ENCODE results near the gene IZUMO2.

IZUMO2 gene

DNA sequence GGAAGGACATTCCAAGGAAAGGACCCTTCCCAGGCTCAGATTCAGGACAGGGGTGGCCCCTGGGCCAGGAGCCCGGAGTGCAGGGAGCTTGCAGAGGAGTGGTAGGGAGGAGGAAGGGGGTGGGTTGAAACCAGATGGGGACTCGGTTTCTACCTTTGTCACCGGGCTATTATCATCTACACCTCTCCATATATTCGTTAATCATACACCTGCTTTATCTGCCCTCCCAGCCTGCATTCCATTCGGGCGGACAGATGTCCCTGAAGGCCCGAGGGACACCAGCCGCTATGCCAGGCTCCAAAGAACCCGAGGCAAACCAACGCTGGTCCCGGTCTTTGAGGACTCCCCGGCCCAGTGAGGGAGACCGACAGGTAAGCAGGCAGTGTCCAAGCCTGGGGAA, 24.9 kb upstream of the IZUMO2 start:
- no peaks in the 10 kb centered on the region for H3K36me3 ChIP-seq (ENCODE audit: control insufficient read depth in 2 of 2, insufficient read depth in 2 of 2, low read length in 2 of 2)
- no peak overlapping the region for H3K9ac ChIP-seq (ENCODE audit: low read length in 2 of 2)
- H3K27ac ChIP-seq (ENCODE audit: low read length) = no peak overlapping the region
- H3K4me3 ChIP-seq (ENCODE audit: low read length in 2 of 2) = no peak overlapping the region
- no peaks in the 10 kb centered on the region for H3K4me1 ChIP-seq (ENCODE audit: control insufficient read depth, insufficient read depth, low read length)
- peaks cover 0 to 2% of the 10 kb centered on the region in 2 donors for H3K27me3 ChIP-seq (ENCODE audit: control insufficient read depth in 1 of 2, insufficient read depth in 2 of 2, low read length in 2 of 2)
- H3K9me3 ChIP-seq (ENCODE audit: control insufficient read depth in 2 of 2, low read length in 2 of 2) = peaks cover 0 to 3% of the 10 kb centered on the region in 2 donors

DNA sequence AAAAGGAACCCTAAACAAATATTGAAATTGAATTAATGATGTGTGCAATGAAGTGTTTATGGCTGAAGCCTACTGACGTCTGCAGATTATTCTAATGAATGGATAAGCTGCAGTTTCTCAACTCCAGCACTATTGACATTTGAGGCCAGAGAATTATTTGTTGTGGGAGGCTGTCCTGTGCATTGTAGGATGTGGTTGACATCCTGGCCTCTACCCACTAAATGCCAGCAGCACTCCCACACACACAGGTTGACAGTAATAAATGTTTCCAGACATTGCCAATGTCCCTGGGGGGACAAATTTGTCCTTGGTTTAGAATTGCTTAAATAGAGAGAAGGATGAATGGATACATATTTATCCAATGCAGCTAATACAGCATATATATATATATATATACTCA, 21.1 kb upstream of the IZUMO2 start:
- peaks cover 0 to 7% of the 10 kb centered on the region in 2 donors for H3K27me3 ChIP-seq (ENCODE audit: control insufficient read depth in 1 of 2, insufficient read depth in 2 of 2, low read length in 2 of 2)
- H3K36me3 ChIP-seq (ENCODE audit: control insufficient read depth in 2 of 2, insufficient read depth in 2 of 2, low read length in 2 of 2) = no peaks in the 10 kb centered on the region
- H3K9me3 ChIP-seq (ENCODE audit: control insufficient read depth in 2 of 2, low read length in 2 of 2) = peaks cover 0 to 4% of the 10 kb centered on the region in 2 donors
- no peak overlapping the region for H3K4me3 ChIP-seq (ENCODE audit: low read length in 2 of 2)
- no peak overlapping the region for H3K27ac ChIP-seq (ENCODE audit: low read length)
- no peak overlapping the region for H3K9ac ChIP-seq (ENCODE audit: low read length in 2 of 2)
- H3K4me1 ChIP-seq (ENCODE audit: control insufficient read depth, insufficient read depth, low read length) = no peaks in the 10 kb centered on the region

DNA sequence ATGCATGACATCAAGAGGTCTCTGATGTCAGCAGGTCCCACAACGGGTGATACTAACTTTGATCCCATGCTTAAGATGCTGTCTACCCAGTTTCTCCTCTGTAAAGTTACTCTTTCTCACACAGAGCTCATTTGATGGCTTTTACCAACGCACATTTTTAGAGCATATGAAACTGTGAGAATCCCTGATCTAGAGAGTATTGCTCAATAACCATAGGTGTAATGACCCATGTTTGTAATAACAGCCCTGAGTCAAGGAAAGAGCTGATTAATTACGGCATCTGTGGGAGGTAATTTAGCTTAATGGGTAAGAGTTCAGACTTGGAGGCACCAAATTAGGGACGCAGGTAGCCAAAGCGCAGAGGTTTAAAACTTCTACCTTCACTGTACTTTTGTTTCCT, 18.0 kb upstream of the IZUMO2 start:
- Histone ChIP-seq H3K4me1 (ENCODE audit: control insufficient read depth, insufficient read depth, low read length) (no peaks in the 10 kb centered on the region), H3K27ac (ENCODE audit: low read length) (no peak overlapping the region), H3K36me3 (ENCODE audit: control insufficient read depth in 2 of 2, insufficient read depth in 2 of 2, low read length in 2 of 2) (no peaks in the 10 kb centered on the region), H3K9me3 (ENCODE audit: control insufficient read depth in 2 of 2, low read length in 2 of 2) (peaks cover 0 to 4% of the 10 kb centered on the region in 2 donors), H3K4me3 (ENCODE audit: low read length in 2 of 2) (no peak overlapping the region), H3K9ac (ENCODE audit: low read length in 2 of 2) (no peak overlapping the region), H3K27me3 (ENCODE audit: control insufficient read depth in 1 of 2, insufficient read depth in 2 of 2, low read length in 2 of 2) (peaks cover 0 to 7% of the 10 kb centered on the region in 2 donors)

DNA sequence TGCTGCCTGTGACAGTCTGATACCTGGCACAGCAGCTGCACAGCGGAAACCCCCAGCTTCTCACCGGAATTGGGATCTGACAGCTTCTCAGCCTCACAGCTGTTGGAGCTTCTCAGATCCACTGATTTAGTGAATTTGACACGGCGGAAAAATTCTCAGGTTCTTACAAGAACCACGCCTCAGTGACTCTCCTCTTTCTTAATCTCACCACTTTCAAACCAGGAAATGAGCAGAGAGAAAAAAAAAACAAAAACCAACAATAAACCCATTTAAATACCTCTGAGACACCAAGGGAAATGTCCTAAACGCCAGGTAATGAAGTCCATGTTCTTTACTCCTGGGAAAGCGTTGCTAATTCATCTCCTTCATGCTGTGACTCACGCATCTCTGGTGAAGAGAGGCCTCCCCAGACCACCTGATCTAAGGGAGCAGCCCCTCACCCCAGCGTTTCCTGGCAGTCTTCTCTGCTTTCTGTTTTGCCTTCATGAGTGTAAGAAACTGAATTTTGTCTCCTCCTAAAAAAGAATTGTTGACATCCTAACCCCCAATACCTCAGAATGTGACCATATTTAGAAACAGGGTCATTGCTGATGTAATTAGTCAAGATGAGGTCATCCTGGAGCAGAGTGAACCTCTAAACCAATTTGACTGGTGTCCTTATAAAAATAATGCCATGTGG, 15.9 kb upstream of the IZUMO2 start:
- Histone ChIP-seq H3K36me3 (ENCODE audit: control insufficient read depth in 2 of 2, insufficient read depth in 2 of 2, low read length in 2 of 2) (no peaks in the 10 kb centered on the region), H3K4me3 (ENCODE audit: low read length in 2 of 2) (no peak overlapping the region), H3K27ac (ENCODE audit: low read length) (no peak overlapping the region), H3K27me3 (ENCODE audit: control insufficient read depth in 1 of 2, insufficient read depth in 2 of 2, low read length in 2 of 2) (peaks cover 0 to 7% of the 10 kb centered on the region in 2 donors), H3K9ac (ENCODE audit: low read length in 2 of 2) (no peak overlapping the region), H3K9me3 (ENCODE audit: control insufficient read depth in 2 of 2, low read length in 2 of 2) (peaks cover 0 to 10% of the 10 kb centered on the region in 2 donors), H3K4me1 (ENCODE audit: control insufficient read depth, insufficient read depth, low read length) (no peaks in the 10 kb centered on the region)

DNA sequence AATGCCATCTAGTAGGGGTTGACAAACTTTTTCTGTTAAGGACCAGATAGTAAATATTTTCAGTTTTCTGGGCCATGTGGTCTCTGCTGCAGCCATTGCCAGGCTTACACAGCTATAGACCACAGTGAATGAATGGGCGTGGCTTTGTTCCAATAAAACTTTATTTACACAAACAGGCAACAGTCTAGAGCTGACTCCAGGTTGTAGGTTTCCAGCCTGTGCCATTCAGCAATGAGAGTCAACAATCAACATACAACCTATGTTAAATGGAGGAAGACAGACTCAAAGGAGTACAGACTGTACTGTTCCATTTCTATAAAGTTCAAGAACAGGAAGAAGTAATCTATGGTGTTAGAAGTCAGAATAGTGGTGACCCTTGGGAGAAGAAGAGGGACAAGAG, 15.2 kb upstream of the IZUMO2 start:
- Histone ChIP-seq H3K9me3 (ENCODE audit: control insufficient read depth in 2 of 2, low read length in 2 of 2) (peaks cover 0 to 11% of the 10 kb centered on the region in 2 donors), H3K4me1 (ENCODE audit: control insufficient read depth, insufficient read depth, low read length) (no peaks in the 10 kb centered on the region), H3K36me3 (ENCODE audit: control insufficient read depth in 2 of 2, insufficient read depth in 2 of 2, low read length in 2 of 2) (no peaks in the 10 kb centered on the region), H3K27me3 (ENCODE audit: control insufficient read depth in 1 of 2, insufficient read depth in 2 of 2, low read length in 2 of 2) (peaks cover 0 to 7% of the 10 kb centered on the region in 2 donors), H3K4me3 (ENCODE audit: low read length in 2 of 2) (no peak overlapping the region), H3K9ac (ENCODE audit: low read length in 2 of 2) (no peak overlapping the region), H3K27ac (ENCODE audit: low read length) (no peak overlapping the region)

DNA sequence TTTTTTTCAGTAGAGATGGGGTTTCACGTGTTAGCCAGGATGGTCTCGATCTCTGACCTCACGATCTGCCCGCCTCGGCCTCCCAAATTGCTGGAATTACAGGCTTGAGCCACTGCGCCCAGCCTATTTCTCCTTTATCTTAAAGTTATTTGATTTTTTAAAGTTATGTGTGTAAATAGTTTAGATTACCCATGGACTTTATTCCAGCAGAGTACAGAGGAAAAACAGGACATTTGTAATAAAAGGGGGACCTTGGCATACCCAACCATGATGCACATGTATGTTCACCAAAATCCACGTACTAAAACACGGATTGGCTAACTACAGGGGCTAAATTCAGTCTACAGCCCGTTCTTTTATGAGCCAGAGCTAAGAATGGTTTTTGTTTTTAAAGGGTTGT, 13.7 kb upstream of the IZUMO2 start:
- Histone ChIP-seq H3K27me3 (ENCODE audit: control insufficient read depth in 1 of 2, insufficient read depth in 2 of 2, low read length in 2 of 2) (peaks cover 0 to 7% of the 10 kb centered on the region in 2 donors), H3K9ac (ENCODE audit: low read length in 2 of 2) (no peak overlapping the region), H3K36me3 (ENCODE audit: control insufficient read depth in 2 of 2, insufficient read depth in 2 of 2, low read length in 2 of 2) (no peaks in the 10 kb centered on the region), H3K4me1 (ENCODE audit: control insufficient read depth, insufficient read depth, low read length) (no peaks in the 10 kb centered on the region), H3K4me3 (ENCODE audit: low read length in 2 of 2) (no peak overlapping the region), H3K9me3 (ENCODE audit: control insufficient read depth in 2 of 2, low read length in 2 of 2) (peaks cover 0 to 11% of the 10 kb centered on the region in 2 donors), H3K27ac (ENCODE audit: low read length) (no peak overlapping the region)

DNA sequence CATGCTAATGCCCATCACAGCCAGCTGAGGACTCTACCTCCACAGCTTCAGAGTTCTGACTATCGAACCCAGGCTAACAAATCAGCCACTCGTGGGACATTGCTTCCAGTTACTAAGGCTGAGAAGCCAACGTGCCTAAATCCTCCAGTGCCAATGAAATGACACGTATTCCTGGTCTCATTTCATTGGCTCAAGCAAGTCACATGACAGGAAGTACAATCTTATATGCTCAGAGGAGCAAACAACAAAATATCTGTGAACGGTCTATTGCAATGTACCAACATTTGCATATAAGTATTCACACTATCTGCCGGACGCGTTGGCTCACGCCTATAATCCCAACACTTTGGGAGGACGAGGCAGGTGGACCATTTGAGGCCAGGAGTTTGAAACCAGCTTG, 12.8 kb upstream of the IZUMO2 start:
- H3K9me3 ChIP-seq (ENCODE audit: control insufficient read depth in 2 of 2, low read length in 2 of 2) = peaks cover 0 to 11% of the 10 kb centered on the region in 2 donors
- H3K4me1 ChIP-seq (ENCODE audit: control insufficient read depth, insufficient read depth, low read length) = no peaks in the 10 kb centered on the region
- peaks cover 0 to 6% of the 10 kb centered on the region in 2 donors for H3K27me3 ChIP-seq (ENCODE audit: control insufficient read depth in 1 of 2, insufficient read depth in 2 of 2, low read length in 2 of 2)
- H3K4me3 ChIP-seq (ENCODE audit: low read length in 2 of 2) = no peak overlapping the region
- no peak overlapping the region for H3K27ac ChIP-seq (ENCODE audit: low read length)
- no peak overlapping the region for H3K9ac ChIP-seq (ENCODE audit: low read length in 2 of 2)
- no peaks in the 10 kb centered on the region for H3K36me3 ChIP-seq (ENCODE audit: control insufficient read depth in 2 of 2, insufficient read depth in 2 of 2, low read length in 2 of 2)

DNA sequence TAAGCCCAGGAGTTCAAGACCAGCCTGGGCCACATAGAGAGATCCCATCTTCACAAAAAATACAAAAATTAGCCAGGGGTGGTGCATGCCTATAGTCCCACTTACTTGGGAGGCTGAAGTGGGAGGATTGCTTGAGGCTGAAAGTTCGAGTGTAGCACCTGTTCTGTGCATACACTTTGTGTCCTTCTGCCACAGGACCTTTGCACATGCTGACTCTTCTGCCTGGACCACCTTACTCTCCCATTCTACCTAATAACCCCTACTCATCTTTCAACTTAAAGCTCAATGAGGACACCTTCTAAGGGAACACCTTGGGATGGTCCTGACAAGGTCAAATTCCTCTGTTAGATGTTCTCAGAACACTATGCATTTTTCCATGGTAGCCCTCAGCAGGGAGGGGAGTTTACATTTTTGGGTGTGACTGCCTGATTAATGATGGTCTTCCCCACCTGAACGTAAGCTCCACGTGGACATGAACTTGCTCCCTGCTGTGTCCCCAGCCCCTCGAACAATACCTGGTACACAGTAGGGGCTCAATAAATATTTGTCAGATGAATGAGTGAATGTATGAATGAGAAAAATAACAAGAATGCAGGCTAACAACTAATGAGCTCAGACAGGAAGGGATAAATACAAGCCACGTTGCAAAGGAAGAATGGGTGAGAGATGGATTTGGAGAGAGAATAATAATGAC, 11.2 kb upstream of the IZUMO2 start:
- peaks cover 0 to 7% of the 10 kb centered on the region in 2 donors for H3K9me3 ChIP-seq (ENCODE audit: control insufficient read depth in 2 of 2, low read length in 2 of 2)
- no peak overlapping the region for H3K27ac ChIP-seq (ENCODE audit: low read length)
- no peak overlapping the region for H3K4me3 ChIP-seq (ENCODE audit: low read length in 2 of 2)
- H3K4me1 ChIP-seq (ENCODE audit: control insufficient read depth, insufficient read depth, low read length) = no peaks in the 10 kb centered on the region
- H3K9ac ChIP-seq (ENCODE audit: low read length in 2 of 2) = no peak overlapping the region
- no peaks in the 10 kb centered on the region for H3K36me3 ChIP-seq (ENCODE audit: control insufficient read depth in 2 of 2, insufficient read depth in 2 of 2, low read length in 2 of 2)
- H3K27me3 ChIP-seq (ENCODE audit: control insufficient read depth in 1 of 2, insufficient read depth in 2 of 2, low read length in 2 of 2) = peaks cover 0 to 2% of the 10 kb centered on the region in 2 donors

DNA sequence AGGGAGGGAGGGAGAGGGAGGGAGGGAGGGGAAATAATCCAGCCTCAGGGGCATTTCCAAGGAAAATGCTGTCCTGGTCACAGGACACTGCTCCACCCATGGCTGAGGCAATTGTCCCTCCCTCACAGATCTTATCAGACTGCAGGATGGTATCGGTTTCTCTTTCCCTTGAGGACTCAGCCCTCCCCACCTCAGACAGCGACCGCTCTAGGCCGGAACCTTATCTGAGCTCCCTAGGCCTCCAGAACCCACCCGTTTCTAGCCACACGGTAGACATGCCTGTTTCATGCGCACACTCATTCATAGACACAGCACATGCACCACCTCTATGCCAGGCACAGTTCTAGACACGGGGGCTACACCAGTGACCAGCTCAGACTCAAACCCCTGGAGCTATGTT, 10.0 kb upstream of the IZUMO2 start:
- no peaks in the 10 kb centered on the region for H3K4me1 ChIP-seq (ENCODE audit: control insufficient read depth, insufficient read depth, low read length)
- peaks cover 0 to 7% of the 10 kb centered on the region in 2 donors for H3K9me3 ChIP-seq (ENCODE audit: control insufficient read depth in 2 of 2, low read length in 2 of 2)
- no peaks in the 10 kb centered on the region for H3K36me3 ChIP-seq (ENCODE audit: control insufficient read depth in 2 of 2, insufficient read depth in 2 of 2, low read length in 2 of 2)
- peaks cover 0 to 2% of the 10 kb centered on the region in 2 donors for H3K27me3 ChIP-seq (ENCODE audit: control insufficient read depth in 1 of 2, insufficient read depth in 2 of 2, low read length in 2 of 2)
- no peak overlapping the region for H3K4me3 ChIP-seq (ENCODE audit: low read length in 2 of 2)
- H3K9ac ChIP-seq (ENCODE audit: low read length in 2 of 2) = no peak overlapping the region
- H3K27ac ChIP-seq (ENCODE audit: low read length) = no peak overlapping the region

DNA sequence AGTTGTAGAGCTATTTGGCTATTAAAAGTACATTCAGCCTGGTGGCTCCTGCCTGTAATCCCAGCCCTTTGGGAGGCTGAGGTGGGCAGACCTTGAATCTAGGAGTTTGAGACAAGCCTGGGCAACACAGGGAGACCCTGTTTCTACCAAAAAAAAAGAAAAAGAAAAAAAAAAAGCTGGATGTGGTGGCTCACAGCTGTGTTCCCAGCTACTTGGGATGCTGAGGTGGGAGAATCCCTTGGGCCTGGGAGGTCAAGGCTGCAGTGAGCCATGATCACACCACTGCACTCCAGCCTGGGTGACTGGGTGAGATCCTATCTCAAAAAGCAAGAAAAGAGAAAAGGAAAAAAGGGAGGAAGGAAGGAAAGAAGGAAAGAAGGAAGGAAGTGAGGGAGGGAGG, 9.6 kb upstream of the IZUMO2 start:
- Histone ChIP-seq H3K4me3 (ENCODE audit: low read length in 2 of 2) (no peak overlapping the region), H3K27ac (ENCODE audit: low read length) (no peak overlapping the region), H3K27me3 (ENCODE audit: control insufficient read depth in 1 of 2, insufficient read depth in 2 of 2, low read length in 2 of 2) (peaks cover 0 to 2% of the 10 kb centered on the region in 2 donors), H3K36me3 (ENCODE audit: control insufficient read depth in 2 of 2, insufficient read depth in 2 of 2, low read length in 2 of 2) (no peaks in the 10 kb centered on the region), H3K9me3 (ENCODE audit: control insufficient read depth in 2 of 2, low read length in 2 of 2) (peaks cover 0 to 7% of the 10 kb centered on the region in 2 donors), H3K4me1 (ENCODE audit: control insufficient read depth, insufficient read depth, low read length) (no peaks in the 10 kb centered on the region), H3K9ac (ENCODE audit: low read length in 2 of 2) (no peak overlapping the region)

DNA sequence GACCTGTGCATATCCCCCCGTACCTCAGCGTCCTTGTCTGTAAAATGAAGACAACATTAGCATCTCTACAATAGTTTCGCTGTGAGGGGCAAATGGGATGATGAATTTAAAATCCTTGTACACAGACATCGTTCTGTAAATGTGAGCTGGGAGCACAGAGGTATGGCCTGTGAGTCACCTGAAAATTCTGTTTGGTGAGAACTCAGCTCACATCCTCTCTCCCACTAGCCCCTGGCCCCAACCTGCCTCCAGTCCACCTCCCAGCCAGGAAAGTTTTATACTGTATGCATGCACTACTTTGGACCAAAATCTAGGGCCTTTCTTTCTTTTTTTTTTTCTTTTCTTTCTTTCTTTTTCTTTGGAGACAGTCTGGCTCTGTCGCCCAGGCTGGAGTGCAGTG, 8.7 kb upstream of the IZUMO2 start:
- H3K9me3 ChIP-seq (ENCODE audit: control insufficient read depth in 2 of 2, low read length in 2 of 2) = peaks cover 0 to 7% of the 10 kb centered on the region in 2 donors
- H3K27ac ChIP-seq (ENCODE audit: low read length) = no peak overlapping the region
- H3K36me3 ChIP-seq (ENCODE audit: control insufficient read depth in 2 of 2, insufficient read depth in 2 of 2, low read length in 2 of 2) = no peaks in the 10 kb centered on the region
- H3K9ac ChIP-seq (ENCODE audit: low read length in 2 of 2) = no peak overlapping the region
- no peaks in the 10 kb centered on the region for H3K4me1 ChIP-seq (ENCODE audit: control insufficient read depth, insufficient read depth, low read length)
- peaks cover 0 to 7% of the 10 kb centered on the region in 2 donors for H3K27me3 ChIP-seq (ENCODE audit: control insufficient read depth in 1 of 2, insufficient read depth in 2 of 2, low read length in 2 of 2)
- H3K4me3 ChIP-seq (ENCODE audit: low read length in 2 of 2) = no peak overlapping the region

Data from stomach smooth muscle (tissue), 2 donors.